ENCODE measurements around the gene NLRX1.
"Not testable (repeated sequence)": the region's sequence is repeated elsewhere in the genome, so short reads cannot be mapped to it uniquely, and the experiment has no call there.

DNA sequence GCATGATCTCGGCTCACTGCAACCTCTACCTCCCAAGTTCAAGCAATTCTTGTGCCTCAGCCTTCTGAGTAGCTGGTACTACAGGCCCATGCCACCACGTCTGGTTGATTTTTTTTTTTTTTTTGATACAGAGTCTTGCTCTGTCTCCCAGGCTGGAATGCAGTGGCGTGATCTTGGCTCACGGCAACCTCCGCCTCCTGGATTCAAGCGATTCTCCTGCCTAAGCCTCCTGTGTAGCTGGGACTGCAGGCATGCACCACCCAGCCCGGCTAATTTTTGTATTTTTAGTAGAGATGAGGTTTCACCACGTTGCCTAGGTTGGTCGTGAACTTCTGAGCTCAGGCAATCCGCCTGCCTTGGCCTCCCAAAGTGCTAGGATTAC is 1.5 kb upstream of the NLRX1 start:
- TF ChIP-seq, protein P1, sequence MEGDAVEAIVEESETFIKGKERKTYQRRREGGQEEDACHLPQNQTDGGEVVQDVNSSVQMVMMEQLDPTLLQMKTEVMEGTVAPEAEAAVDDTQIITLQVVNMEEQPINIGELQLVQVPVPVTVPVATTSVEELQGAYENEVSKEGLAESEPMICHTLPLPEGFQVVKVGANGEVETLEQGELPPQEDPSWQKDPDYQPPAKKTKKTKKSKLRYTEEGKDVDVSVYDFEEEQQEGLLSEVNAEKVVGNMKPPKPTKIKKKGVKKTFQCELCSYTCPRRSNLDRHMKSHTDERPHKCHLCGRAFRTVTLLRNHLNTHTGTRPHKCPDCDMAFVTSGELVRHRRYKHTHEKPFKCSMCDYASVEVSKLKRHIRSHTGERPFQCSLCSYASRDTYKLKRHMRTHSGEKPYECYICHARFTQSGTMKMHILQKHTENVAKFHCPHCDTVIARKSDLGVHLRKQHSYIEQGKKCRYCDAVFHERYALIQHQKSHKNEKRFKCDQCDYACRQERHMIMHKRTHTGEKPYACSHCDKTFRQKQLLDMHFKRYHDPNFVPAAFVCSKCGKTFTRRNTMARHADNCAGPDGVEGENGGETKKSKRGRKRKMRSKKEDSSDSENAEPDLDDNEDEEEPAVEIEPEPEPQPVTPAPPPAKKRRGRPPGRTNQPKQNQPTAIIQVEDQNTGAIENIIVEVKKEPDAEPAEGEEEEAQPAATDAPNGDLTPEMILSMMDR (IDR thresholded peaks at IDR 0.05), result not testable (repeated sequence)
- TF ChIP-seq NFIC (IDR thresholded peaks at IDR 0.05; ENCODE audit: borderline replicate concordance); CHD2 (IDR thresholded peaks at IDR 0.05; ENCODE audit: low read length, partially characterized antibody); SMC3 (IDR thresholded peaks at IDR 0.05; ENCODE audit: low read depth, low read length); RFX5 (IDR thresholded peaks at IDR 0.05; ENCODE audit: low read length); FOXJ3 (CRISPR knock-in tag; IDR thresholded peaks at IDR 0.05); MXI1 (IDR thresholded peaks at IDR 0.05; ENCODE audit: low read depth, low read length); EZH2phosphoT487 (IDR thresholded peaks at IDR 0.05; ENCODE audit: borderline replicate concordance, low read depth); SIN3A (IDR thresholded peaks at IDR 0.05; ENCODE audit: borderline replicate concordance, low read depth, low read length); MEF2A (IDR thresholded peaks at IDR 0.05; ENCODE audit: borderline replicate concordance, low read depth); FOSL2 (IDR thresholded peaks at IDR 0.05; ENCODE audit: borderline replicate concordance, low read depth); TAF1 (IDR thresholded peaks at IDR 0.05; ENCODE audit: borderline replicate concordance, low read depth, low read length): not testable (repeated sequence)
- TF ChIP-seq, protein P2, sequence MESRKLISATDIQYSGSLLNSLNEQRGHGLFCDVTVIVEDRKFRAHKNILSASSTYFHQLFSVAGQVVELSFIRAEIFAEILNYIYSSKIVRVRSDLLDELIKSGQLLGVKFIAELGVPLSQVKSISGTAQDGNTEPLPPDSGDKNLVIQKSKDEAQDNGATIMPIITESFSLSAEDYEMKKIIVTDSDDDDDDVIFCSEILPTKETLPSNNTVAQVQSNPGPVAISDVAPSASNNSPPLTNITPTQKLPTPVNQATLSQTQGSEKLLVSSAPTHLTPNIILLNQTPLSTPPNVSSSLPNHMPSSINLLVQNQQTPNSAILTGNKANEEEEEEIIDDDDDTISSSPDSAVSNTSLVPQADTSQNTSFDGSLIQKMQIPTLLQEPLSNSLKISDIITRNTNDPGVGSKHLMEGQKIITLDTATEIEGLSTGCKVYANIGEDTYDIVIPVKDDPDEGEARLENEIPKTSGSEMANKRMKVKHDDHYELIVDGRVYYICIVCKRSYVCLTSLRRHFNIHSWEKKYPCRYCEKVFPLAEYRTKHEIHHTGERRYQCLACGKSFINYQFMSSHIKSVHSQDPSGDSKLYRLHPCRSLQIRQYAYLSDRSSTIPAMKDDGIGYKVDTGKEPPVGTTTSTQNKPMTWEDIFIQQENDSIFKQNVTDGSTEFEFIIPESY (IDR thresholded peaks at IDR 0.05; ENCODE audit: borderline replicate concordance, low read depth), result not testable (repeated sequence)
- TF ChIP-seq, protein P3, sequence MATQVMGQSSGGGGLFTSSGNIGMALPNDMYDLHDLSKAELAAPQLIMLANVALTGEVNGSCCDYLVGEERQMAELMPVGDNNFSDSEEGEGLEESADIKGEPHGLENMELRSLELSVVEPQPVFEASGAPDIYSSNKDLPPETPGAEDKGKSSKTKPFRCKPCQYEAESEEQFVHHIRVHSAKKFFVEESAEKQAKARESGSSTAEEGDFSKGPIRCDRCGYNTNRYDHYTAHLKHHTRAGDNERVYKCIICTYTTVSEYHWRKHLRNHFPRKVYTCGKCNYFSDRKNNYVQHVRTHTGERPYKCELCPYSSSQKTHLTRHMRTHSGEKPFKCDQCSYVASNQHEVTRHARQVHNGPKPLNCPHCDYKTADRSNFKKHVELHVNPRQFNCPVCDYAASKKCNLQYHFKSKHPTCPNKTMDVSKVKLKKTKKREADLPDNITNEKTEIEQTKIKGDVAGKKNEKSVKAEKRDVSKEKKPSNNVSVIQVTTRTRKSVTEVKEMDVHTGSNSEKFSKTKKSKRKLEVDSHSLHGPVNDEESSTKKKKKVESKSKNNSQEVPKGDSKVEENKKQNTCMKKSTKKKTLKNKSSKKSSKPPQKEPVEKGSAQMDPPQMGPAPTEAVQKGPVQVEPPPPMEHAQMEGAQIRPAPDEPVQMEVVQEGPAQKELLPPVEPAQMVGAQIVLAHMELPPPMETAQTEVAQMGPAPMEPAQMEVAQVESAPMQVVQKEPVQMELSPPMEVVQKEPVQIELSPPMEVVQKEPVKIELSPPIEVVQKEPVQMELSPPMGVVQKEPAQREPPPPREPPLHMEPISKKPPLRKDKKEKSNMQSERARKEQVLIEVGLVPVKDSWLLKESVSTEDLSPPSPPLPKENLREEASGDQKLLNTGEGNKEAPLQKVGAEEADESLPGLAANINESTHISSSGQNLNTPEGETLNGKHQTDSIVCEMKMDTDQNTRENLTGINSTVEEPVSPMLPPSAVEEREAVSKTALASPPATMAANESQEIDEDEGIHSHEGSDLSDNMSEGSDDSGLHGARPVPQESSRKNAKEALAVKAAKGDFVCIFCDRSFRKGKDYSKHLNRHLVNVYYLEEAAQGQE (IDR thresholded peaks at IDR 0.05; ENCODE audit: low read depth, low read length), result not testable (repeated sequence)
